K562 (cell line): ENCODE measurements around the gene VPS45. TPM values are rescaled to one million over a fixed set of nuclear protein-coding genes. Genes with fewer than 3 reads are reported as not detected.

ENCODE experiments used
- ATF1 ChIP-seq, 2 experiments: fragments of 450-650 bp in 1 of 2; IDR thresholded peaks; 2 replicates each; pipeline ENCODE4 v1.6.1; 2016; ENCODE audit warnings: missing compliant biosample characterization in 1 of 2, missing genetic modification characterization in 1 of 2
- CTCF ChIP-seq, 3 experiments: IDR thresholded peaks in 2 of 3; conservative IDR thresholded peaks in 1 of 3; 2 replicates each; pipeline ENCODE4 v1.5.1; 2011 to 2012; ENCODE audit warnings: low read length in 3 of 3, mild to moderate bottlenecking in 3 of 3, control low read depth in 2 of 3, improper control_type of control experiment in 1 of 3, inconsistent platforms in 1 of 3, low read depth in 1 of 3, mixed read lengths in 1 of 3, moderate library complexity in 1 of 3; ENCODE audit not compliant: insufficient read depth in 2 of 3
- GTF2A2 ChIP-seq: IDR thresholded peaks from 2 replicates; pipeline ENCODE4 v1.6.1; 2016; ENCODE audit warnings: mild to moderate bottlenecking, missing genetic modification characterization, missing compliant biosample characterization
- HNRNPLL ChIP-seq: fragments of 200-400 bp; formaldehyde crosslinking; IDR thresholded peaks from 2 replicates; pipeline ENCODE4 v1.6.1; 2017; ENCODE audit warnings: low read length, low read depth, mild to moderate bottlenecking; ENCODE audit not compliant: poor library complexity, severe bottlenecking
- KAT7 ChIP-seq: sonication (generic); formaldehyde crosslinking; IDR thresholded peaks from 2 replicates; pipeline ENCODE4 v1.8.0; 2022; ENCODE audit warnings: missing genetic modification reagents, mild to moderate bottlenecking, borderline replicate concordance
- MAFG ChIP-seq: fragments of 450-650 bp; conservative IDR thresholded peaks from 2 replicates; pipeline ENCODE4 v1.6.1; 2016; ENCODE audit warnings: missing genetic modification characterization, missing compliant biosample characterization
- PTBP1 ChIP-seq: fragments of 200-400 bp; formaldehyde crosslinking; IDR thresholded peaks from 2 replicates; pipeline ENCODE4 v1.6.1; 2017; ENCODE audit warnings: low read depth, low read length
- RFX1 ChIP-seq: fragments of 450-650 bp; IDR thresholded peaks from 2 replicates; pipeline ENCODE4 v1.6.1; 2016; ENCODE audit warnings: mild to moderate bottlenecking, moderate library complexity
- SIN3B ChIP-seq: fragments of 450-650 bp; IDR thresholded peaks from 2 replicates; pipeline ENCODE4 v1.6.1; 2017; ENCODE audit warnings: low read depth, mild to moderate bottlenecking, moderate library complexity
- SMAD3 ChIP-seq: fragments of 450-650 bp; formaldehyde crosslinking; conservative IDR thresholded peaks from 2 replicates; pipeline ENCODE4 v1.4.0; 2020; ENCODE audit warnings: mild to moderate bottlenecking
- U2AF1 ChIP-seq: fragments of 200-400 bp; formaldehyde crosslinking; optimal IDR thresholded peaks from 2 replicates; pipeline ENCODE3; 2017; ENCODE audit warnings: mild to moderate bottlenecking, low read depth, low read length, moderate library complexity
- ZNF449 ChIP-seq: fragments of 250-450 bp; sonication (Bioruptor Pico); IDR thresholded peaks from 2 replicates; pipeline ENCODE4 v1.8.0; 2022; ENCODE audit warnings: moderate library complexity, mild to moderate bottlenecking, inconsistent platforms
- ZNF589 ChIP-seq: fragments of 200-800 bp; sonication (Bioruptor generic); IDR thresholded peaks from 2 replicates; pipeline ENCODE4 v1.6.1; 2016; ENCODE audit warnings: low read depth, missing genetic modification characterization, missing compliant biosample characterization
- ZNF696 ChIP-seq: fragments of 250-450 bp; sonication (Bioruptor Pico); conservative IDR thresholded peaks from 2 replicates; pipeline ENCODE4 v1.4.0; 2020; ENCODE audit warnings: mild to moderate bottlenecking, moderate library complexity
- ZZZ3 ChIP-seq: fragments of 450-650 bp; IDR thresholded peaks from 2 replicates; pipeline ENCODE4 v1.6.1; 2016; ENCODE audit warnings: antibody characterized with exemption, mild to moderate bottlenecking, moderate library complexity
- polyA plus RNA-seq, 8 experiments: library from polyadenylated mRNA; depleted of rRNA in 4 of 8; stranded (reverse) in 5 of 8; unstranded in 3 of 8; fragments of >200 nt; fragmentation: Nextera tagmentation in 2 of 8; fragmentation: Illumina TruSeq in 1 of 8; extraction: Ambion mirVana in 2 of 8; extraction: Trizol in 1 of 8; gene quantifications; 2 replicates each; pipeline versions ENCODE4 v1.2.1 to v1.2.3, GENCODE V29; 2011 to 2014; ENCODE audit warnings: inconsistent platforms in 1 of 8, missing spikeins in 1 of 8
- total RNA-seq, 7 experiments: library from RNA; depleted of rRNA in 6 of 7; stranded (reverse); fragments of >200 nt in 6 of 7; fragmentation: Illumina TruSeq in 2 of 7; extraction: Trizol in 2 of 7; gene quantifications; 2 replicates each; pipeline versions ENCODE4 v1.2.1 to v1.2.3, GENCODE V29; 2011 to 2021; ENCODE audit warnings: low replicate concordance in 1 of 7
- TF ChIP-seq, protein P1 (sequence below): sonication (generic); formaldehyde crosslinking; IDR thresholded peaks from 2 replicates; pipeline ENCODE4 v1.8.0; 2022; ENCODE audit warnings: missing genetic modification reagents, mild to moderate bottlenecking, borderline replicate concordance
- TF ChIP-seq, protein P2 (sequence below): fragments of 450-650 bp; IDR thresholded peaks from 2 replicates; pipeline ENCODE4 v1.6.1; 2016; ENCODE audit warnings: borderline replicate concordance
- TF ChIP-seq, protein P3 (sequence below): fragments of 250-450 bp; sonication (Bioruptor Pico); IDR thresholded peaks from 2 replicates; pipeline ENCODE4 v1.4.0; 2020; ENCODE audit warnings: borderline replicate concordance

The VPS45 gene
- total and polyA plus RNA-seq, 9 of the 15 experiments (the other 6 are each of a cell fraction or from before 2014, with no cell fraction given) = 17.9 to 48.2 (median 34.4) TPM

GRCh38 chr1:150067184-150068108 is at the start of gene VPS45 (continued):
- TF ChIP-seq ZNF589 (CRISPR knock-in tag) (no peak; the same call in 1 of the 2 replicates), ZZZ3 (peak; percentile 26; the same call in 1 of the 2 replicates), HNRNPLL (peak; percentile 24), ZNF696 (no peak), CTCF (IDR thresholded peaks at IDR 0.05 in 2 of 3, conservative IDR thresholded peaks at IDR 0.05 in 1 of 3; ENCODE audit: insufficient read depth in 2 of 3, low read depth in 1 of 3, low read length in 3 of 3) (0 out of 6 replicates have a peak, but pooled peaks of 1 of the 3 experiments have one; percentile 6), SIN3B (peak; percentile 70), ZNF449 (no peak), MAFG (tag) (no peak), GTF2A2 (tag) (0 out of 2 replicates have a peak, but pooled peaks have one; percentile 19), U2AF1 (no peak), PTBP1 (no peak), SMAD3 (no peak), ATF1 (CRISPR knock-in tag; IDR thresholded peaks at IDR 0.05) (no peak), ATF1 (tag; IDR thresholded peaks at IDR 0.05) (peak; percentile 94), RFX1 (no peak), KAT7 (CRISPR knock-in tag) (peak; percentile 87; the same call in 1 of the 2 replicates)
- TF ChIP-seq, protein P1, sequence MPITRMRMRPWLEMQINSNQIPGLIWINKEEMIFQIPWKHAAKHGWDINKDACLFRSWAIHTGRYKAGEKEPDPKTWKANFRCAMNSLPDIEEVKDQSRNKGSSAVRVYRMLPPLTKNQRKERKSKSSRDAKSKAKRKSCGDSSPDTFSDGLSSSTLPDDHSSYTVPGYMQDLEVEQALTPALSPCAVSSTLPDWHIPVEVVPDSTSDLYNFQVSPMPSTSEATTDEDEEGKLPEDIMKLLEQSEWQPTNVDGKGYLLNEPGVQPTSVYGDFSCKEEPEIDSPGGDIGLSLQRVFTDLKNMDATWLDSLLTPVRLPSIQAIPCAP (CRISPR knock-in tag) = no peak
- TF ChIP-seq, protein P2, sequence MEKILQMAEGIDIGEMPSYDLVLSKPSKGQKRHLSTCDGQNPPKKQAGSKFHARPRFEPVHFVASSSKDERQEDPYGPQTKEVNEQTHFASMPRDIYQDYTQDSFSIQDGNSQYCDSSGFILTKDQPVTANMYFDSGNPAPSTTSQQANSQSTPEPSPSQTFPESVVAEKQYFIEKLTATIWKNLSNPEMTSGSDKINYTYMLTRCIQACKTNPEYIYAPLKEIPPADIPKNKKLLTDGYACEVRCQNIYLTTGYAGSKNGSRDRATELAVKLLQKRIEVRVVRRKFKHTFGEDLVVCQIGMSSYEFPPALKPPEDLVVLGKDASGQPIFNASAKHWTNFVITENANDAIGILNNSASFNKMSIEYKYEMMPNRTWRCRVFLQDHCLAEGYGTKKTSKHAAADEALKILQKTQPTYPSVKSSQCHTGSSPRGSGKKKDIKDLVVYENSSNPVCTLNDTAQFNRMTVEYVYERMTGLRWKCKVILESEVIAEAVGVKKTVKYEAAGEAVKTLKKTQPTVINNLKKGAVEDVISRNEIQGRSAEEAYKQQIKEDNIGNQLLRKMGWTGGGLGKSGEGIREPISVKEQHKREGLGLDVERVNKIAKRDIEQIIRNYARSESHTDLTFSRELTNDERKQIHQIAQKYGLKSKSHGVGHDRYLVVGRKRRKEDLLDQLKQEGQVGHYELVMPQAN = peak; percentile 70; the same call in 1 of the 2 replicates
- TF ChIP-seq, protein P3, sequence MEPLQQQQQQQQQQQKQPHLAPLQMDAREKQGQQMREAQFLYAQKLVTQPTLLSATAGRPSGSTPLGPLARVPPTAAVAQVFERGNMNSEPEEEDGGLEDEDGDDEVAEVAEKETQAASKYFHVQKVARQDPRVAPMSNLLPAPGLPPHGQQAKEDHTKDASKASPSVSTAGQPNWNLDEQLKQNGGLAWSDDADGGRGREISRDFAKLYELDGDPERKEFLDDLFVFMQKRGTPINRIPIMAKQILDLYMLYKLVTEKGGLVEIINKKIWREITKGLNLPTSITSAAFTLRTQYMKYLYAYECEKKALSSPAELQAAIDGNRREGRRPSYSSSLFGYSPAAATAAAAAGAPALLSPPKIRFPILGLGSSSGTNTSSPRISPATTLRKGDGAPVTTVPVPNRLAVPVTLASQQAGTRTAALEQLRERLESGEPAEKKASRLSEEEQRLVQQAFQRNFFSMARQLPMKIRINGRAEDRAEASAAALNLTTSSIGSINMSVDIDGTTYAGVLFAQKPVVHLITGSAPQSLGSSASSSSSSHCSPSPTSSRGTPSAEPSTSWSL = no peak
